RWPE1 (cell line): Measurements from ENCODE around the gene ABCA1.
"Not testable (repeated sequence)": the region's sequence is repeated elsewhere in the genome, so short reads cannot be mapped to it uniquely, and the experiment has no call there.

Source experiments
- CTCF ChIA-PET: fragments of 350-600 bp; sonication (Branson Sonifier 250); formaldehyde crosslinking; extraction: SDS; loops from one replicate; lab custom pipeline; 2021; lab: Yijun Ruan, JAX
- POLR2A ChIA-PET: fragments of 400-600 bp; formaldehyde crosslinking; extraction: SDS; loops from one replicate; lab custom pipeline; 2020; ENCODE audit warnings: antibody characterized with exemption; ENCODE audit not compliant: low non-redundant PET; lab: Yijun Ruan, JAX
- DNase-seq: peaks from one replicate; pipeline ENCODE4 v3.0.0; 2012; ENCODE audit warnings: low spot score
- H3K27ac ChIP-seq: fragments of 450-650 bp; 2 replicates; pipeline ENCODE4 v1.5.1; 2017
- CTCF ChIP-seq: fragments of 450-650 bp; conservative IDR thresholded peaks from 2 replicates; pipeline ENCODE4 v1.5.1; 2017; ENCODE audit warnings: low read depth, mild to moderate bottlenecking

Gene ABCA1

GRCh38 chr9:104927912-104928740, at the start of gene ABCA1:
Gene ABCA1 (minus strand): TSS chr9:104928155. CDS start chr9:104903679, 24,476 bp downstream.
- POLR2A ChIA-PET, result no interaction called here

GRCh38 chr9:104977580-104977979, 49.6 kb upstream of the ABCA1 start:
- TF ChIP-seq CTCF, result no peak
- ChIA-PET POLR2A (no interaction called here), CTCF (no interaction called here)
- no peak for DNase-seq
- H3K27ac ChIP-seq, result no peak overlapping the region

More at GRCh38 chr9:104927912-104928740, at the start of gene ABCA1:
- CTCF ChIA-PET, result interaction anchor here (0.6 to 3.0 kb wide), 6 partner anchors 17 to 317 kb away, joined by 4 to 9 read pairs (median 5); partner anchors contain the start of gene SLC44A1
- peak within 1 kb of the TSS; percentile 91 for H3K27ac ChIP-seq
- DNase-seq, result peak; percentile 91
- TF ChIP-seq CTCF, result no peak

GRCh38 chr9:104977168-104977567, 49.2 kb upstream of the ABCA1 start:
- CTCF ChIA-PET, result no interaction called here
- H3K27ac ChIP-seq, result no peak overlapping the region
- TF ChIP-seq CTCF, result no peak
- DNase-seq, result no peak
- POLR2A ChIA-PET, result no interaction called here

GRCh38 chr9:104975966-104976595, 48.1 kb upstream of the ABCA1 start:
- CTCF ChIA-PET, DNase-seq: not testable (repeated sequence)
- POLR2A ChIA-PET, result interaction anchor here (0.6 kb wide), 1 partner anchor 164 kb away, joined by 3 read pairs; no protein-coding TSS in a partner anchor

GRCh38 chr9:104974053-104974962, 46.4 kb upstream of the ABCA1 start:
- POLR2A ChIA-PET, result no interaction called here
- no peak for TF ChIP-seq CTCF
- no peak for DNase-seq
- CTCF ChIA-PET, result interaction anchor here (0.5 to 0.6 kb wide), 2 partner anchors 182 to 306 kb away, joined by 4 read pairs; no protein-coding TSS in a partner anchor
- H3K27ac ChIP-seq, result no peak overlapping the region

More at GRCh38 chr9:104975966-104976595, 48.1 kb upstream of the ABCA1 start:
- not testable (repeated sequence) for H3K27ac ChIP-seq

GRCh38 chr9:104972242-104972866, 44.4 kb upstream of the ABCA1 start:
- CTCF ChIA-PET, result interaction anchor here (0.7 kb wide), 1 partner anchor 266 kb away, joined by 3 read pairs; no protein-coding TSS in a partner anchor
- POLR2A ChIA-PET, result no interaction called here
- DNase-seq, result no peak
- TF ChIP-seq CTCF, result no peak
- no peak overlapping the region for H3K27ac ChIP-seq
